DMS153 treated with DMSO at 0.1 percent for 48 hours (cell line): ENCODE results near the gene RWDD3.

Experiments
- DNase-seq: peaks from one replicate; lab custom pipeline; 2025; ENCODE audit not compliant: unreplicated experiment; lab: John Stamatoyannopoulos, UW

Gene RWDD3, protein sequence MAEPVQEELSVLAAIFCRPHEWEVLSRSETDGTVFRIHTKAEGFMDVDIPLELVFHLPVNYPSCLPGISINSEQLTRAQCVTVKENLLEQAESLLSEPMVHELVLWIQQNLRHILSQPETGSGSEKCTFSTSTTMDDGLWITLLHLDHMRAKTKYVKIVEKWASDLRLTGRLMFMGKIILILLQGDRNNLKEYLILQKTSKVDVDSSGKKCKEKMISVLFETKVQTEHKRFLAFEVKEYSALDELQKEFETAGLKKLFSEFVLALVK

DNA sequence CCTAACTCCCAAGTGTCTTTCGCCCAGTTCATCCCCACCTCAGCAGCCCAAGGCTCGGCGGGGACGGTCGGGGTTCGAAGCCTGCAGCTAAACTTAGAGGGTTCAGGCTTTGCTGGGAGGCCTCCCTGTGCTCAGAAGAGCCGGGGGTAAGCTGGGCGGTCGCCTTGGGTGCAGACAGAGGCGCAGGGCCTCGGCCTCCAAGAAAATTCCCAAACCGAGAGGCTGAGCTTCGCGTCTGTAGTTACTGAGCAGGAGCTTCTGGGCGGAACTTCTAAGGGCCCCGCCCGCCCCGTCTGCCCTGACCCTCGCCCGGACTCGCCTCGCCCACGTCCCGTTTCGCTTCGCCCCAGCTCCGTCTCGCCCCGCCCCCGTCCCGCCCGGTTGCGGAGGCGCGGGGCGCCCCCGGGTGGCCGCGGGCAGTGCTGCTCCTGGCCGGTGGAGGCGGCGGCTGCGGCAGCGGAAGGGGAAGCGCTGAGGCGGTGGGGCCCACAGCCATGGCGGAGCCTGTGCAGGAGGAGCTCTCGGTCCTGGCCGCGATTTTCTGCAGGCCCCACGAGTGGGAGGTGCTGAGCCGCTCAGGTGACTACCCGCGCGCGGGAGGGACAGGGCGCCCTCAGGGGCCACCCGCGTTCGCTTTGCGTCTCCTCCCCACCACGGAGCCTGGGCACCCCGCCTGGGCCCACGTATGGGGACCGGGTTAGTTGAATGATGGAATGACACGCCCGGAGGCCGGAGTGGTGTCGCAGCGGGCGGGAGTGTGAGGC lies at the start of gene RWDD3:
Gene RWDD3, plus strand, starts transcription at position 474 of the 764 bp plus-strand sequence. Its CDS starts 21 bp downstream, at position 495.
- DNase-seq, result peak; percentile 43

DNA sequence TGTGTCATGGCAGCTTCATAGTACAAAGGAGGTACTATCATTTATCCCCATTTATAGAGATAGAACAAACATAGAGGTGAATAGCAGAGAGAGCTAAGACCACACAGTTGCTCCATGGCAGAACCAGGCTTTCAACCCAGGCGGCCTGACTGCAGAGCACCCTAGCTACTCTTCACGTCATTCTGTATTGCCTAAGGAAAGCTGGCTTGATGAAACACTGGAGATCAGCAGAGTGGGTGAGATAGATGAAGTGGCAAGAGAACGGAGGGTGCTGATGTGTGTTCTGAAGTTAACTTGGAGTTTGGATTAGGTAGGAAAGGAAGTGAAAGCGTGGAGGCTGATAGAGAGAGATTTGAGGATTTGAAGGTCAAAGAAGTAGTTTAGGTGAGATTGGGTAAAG lies 47.9 kb upstream of the RWDD3 start:
- DNase-seq, result no peak

DNA sequence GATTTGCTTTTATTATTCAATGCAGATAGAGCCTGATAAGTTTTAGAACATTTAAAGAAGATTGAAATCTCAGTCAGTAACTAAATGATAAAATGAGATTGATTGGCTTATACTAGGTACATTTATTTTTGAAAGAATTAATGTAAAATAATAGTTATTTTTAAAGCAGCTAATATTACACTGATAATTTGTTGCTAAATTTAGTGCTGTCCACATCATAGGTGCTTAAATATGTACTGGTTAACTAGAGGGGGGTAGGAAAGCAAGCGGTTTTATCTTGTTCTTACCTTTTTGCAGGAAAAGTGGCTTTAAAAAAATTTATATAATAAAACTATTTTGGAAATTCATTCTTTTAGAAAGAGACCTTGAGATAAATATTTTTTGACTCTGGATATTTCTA lies 40.4 kb upstream of the RWDD3 start:
- no peak for DNase-seq

DNA sequence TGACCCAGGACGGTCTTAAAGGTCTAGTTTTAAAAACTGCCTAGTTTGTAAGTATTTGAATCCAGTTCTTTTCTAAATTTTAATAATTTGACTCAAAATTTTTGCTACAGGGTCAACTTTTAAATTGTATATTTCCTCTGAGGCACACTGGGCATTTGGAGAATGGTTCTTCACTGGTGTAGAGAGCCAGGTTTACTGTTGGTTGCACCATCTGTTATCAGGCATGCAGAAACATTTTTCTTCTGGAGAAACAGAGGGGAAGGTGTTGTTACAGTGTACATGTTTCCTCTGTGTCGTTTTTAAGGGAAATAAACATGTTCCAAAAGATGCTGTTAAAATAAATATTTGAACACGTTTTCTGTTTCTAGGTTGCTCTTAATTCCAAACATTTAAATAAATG lies 39.0 kb upstream of the RWDD3 start:
- no peak for DNase-seq

DNA sequence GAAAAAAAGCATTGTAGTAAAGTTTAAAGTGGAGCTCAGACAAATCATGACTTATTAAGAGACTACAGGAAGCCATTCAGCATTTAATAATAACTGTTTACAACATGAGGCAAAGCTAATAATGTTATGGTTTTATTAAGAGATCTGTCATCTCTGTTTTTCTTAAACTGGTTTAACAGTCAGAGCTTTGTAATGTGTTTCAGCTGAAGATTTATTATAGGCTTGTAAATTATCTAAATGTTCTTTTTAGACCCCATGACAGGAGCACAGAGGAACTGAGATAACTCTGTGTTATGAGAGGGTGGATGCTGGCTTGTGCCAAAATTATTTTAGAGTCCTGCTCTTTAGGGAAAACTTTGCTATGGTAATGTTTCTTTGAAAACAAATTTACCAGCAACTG lies 38.0 kb upstream of the RWDD3 start:
- DNase-seq, result no peak

DNA sequence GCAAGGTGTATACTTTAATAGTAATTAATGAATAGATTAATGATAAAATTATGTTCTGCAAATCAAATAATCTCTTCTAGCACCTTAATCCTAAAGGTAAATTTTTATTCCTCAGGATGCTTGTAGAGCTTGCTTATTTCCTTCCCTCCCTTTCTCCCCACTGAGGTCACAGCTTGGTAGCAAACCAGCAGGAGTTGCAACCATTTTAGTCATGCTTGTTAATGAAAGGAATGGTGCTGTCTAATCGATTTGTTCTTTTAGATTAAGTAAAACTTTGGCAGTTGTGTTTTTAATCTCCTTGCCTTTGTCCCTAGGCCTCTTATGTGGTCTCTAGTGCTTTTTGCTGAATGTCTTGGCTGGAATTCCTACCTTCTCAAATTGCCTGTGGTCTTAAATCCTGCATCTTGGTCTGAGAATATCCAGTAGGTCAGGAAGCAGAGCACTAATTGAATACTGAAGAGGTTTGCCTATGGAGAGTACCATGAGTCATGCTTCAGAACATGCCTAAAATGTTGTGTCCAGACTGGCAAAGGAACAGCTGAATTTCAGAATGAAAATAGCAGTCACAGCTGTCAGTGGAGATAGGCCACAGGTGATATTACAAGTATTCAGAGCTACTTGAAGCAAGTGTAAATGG lies 36.3 kb upstream of the RWDD3 start:
- DNase-seq, result no peak

DNA sequence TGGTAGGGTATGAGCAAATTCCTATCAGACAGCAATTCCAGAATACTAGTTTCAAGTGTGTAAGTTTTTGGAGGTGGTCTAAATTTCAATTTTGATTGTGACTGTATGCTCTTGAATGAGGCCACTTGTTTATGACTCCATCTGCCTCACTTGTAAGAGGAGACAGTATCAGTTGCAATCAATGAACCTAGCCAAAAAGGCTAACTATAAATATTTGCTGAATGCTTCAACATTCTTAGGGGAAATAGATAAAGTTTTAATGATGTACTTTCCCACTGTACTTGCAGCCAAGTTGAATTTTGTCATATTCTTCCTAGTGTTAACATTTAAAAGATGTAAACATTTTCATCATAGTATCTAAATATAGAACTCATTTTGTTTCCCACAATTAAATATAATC lies 32.1 kb upstream of the RWDD3 start:
- no peak for DNase-seq

DNA sequence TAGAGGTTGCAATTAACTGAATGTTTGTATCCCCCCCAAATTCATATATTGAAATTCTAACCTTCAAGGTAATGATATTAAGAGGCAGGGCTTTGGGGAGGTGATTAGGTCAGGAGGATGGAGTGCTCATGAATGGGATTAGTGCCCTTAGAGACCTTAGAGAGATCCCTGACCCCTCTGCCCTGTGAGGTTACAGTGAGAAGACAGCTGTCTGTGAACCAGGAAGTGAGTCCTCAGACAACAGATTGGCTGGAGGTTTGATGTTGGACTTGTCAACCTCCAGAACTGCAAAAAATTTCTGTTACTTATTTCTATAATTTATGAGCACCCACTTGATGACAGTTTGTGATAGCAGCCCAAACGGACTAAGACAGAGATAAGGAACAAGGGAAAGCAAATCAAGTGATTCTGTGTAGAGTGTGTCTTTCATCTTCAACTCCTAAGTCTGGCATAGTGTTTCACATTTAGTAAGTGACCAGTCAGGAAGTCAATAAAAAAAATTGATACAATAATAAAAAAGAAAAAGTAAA lies 30.0 kb upstream of the RWDD3 start:
- no peak for DNase-seq

DNA sequence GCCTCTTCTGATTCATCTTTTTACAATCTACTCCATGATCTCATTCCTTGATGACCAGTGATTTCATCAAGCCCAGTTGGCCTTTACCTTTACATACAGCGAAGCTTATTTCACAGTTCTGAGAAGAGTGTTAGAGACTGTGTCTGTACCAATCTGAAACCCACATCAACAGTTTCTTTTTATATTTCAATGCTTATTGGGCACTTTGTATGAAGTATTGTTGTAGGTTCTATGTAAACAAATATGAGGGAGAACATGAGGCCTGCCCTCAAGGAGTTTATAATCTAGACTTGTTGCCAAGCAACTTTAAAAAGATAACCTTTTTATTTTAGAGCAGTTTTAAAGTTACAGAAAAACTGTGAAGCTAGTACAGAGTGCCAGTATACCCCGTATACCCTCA lies 27.5 kb upstream of the RWDD3 start:
- DNase-seq, result no peak

DNA sequence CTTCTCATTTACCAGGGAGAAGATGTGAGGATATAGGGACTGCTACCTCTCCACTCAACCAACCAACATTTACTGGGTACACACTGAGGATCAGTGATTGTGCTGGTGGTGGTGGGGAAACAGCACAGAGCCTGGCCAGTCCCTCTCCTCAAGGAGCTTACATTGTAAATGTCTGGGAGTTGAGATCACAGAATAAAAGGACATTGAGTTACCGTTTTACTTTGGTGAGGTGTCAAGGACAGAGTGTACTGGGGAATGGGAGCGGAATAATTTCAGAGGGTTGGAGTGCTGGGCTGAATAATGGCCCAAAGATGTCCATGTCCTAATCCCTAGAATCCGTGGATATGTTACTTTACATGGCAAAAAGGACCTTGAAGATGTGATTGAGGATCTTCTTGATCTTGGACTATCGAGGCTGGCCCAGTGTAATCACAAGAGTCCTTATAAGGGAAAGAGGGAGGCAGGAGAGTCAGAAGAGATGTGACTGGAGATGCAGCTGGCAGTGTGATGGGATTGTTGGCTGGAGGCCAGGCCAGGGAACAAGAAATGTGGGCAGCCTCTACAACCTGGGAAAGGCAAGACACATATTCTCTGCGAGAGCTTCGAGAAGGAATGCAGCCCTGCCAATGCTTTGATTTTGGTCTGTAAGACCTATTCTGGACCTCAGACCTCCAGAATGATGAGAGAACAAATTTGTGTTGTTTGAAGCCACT lies 26.6 kb upstream of the RWDD3 start:
- no peak for DNase-seq

DNA sequence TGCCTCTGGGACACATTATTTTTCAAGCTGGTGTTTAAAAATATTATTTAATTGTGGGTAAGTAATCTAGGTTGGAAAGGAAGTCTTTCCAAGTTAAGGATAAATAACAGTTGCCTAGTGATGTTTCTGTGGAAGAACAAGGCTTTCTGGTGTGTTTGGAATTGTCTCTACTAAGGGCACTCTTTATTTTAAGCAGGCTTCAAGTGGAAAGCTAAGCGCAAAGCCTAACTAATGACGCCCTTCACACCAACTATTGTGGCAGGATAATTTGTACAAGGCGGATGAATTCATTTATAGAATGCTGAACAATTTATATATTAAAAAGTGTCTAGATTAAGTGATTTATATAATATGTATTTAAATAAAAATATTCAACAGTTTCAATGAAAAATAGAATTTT lies 25.1 kb upstream of the RWDD3 start:
- DNase-seq, result no peak

DNA sequence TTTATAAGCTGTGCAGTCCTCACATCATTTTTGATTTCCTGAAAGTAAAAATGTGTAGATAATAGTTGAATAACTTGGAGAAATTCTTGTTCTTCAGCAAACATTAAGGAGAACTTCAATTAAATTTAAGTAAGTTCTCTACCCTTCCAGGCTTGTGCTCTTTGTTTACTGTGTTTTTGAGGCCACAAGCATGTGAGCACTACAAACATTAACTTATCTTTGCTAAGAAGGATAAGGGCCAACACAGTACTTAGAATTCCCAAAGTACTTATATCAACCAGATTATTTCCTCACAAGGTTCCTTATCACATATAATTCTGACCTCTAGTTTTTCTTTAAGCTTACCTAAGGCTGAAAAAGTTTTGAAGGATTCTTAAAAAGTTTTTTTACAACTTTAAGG lies 24.7 kb upstream of the RWDD3 start:
- no peak for DNase-seq

DNA sequence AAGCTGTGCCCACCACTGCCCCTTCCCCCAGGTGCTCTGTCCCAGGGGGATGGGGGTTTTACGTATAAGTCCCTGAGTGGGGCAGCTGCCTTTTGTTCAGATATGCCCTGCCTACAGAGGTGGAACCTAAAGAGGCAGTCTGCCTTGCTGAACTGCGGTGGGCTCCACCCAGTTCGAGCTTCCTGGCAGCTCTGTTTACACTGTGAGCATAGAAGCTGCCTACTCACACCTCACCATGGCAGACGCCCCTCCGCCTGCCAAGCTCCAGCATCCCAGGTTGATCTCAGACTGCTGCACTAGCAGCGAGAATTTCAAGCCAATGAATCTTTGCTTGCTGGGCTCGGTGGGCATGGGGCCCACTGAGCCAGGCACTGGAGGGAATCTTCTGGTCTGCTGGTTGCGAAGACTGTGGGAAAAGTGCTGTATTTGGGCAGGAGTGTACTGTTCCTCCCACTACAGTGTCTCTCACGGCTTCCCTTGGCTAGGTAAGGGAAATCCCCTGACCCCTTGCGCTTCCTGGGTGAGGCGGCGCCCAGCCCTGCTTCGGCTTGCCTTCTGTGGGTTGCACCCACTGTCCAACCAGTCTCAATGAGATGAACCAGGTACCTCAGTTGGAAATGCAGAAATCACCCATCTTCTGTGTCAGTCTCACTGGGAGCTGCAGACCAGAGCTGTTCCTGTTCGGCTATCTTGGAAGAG lies 17.6 kb upstream of the RWDD3 start:
- DNase-seq, result no peak

DNA sequence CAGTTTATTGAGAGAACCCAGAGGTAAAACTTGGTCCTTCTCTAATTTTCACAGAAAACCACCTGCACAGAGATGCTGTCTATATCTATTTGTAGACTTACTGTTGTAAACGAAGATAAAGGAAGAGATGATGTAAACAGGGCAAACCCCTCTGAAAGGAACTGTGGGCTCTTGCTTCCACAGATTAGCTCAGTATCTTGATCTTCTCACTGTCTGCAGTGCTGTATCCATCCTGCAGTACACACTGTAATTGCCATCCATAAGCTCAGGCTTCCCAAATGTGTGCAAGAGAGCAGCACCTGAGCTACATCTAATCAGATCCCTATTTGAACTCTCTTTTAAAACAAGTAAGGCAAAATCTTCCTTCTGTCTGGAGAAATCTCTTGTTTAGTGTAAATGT lies 16.6 kb upstream of the RWDD3 start:
- no peak for DNase-seq

DNA sequence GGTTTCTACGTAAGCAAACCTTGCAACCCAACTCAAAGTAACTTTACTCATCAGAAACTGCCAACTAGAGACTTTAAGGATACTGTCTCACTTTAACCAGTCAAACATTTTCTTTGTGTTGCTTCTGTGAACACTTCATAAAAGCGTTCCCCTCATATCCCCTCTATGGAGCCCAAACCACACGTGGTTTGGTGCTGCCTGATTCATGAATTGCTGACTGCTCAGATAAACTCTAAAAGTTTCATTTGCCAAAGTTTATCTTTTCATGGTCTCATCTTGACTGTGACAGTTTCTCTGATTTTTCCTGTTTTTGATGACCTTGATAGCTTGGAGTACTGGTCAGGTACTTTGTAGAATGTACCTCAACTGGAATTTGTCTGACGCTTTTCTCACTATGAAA lies 14.6 kb upstream of the RWDD3 start:
- DNase-seq, result no peak

DNA sequence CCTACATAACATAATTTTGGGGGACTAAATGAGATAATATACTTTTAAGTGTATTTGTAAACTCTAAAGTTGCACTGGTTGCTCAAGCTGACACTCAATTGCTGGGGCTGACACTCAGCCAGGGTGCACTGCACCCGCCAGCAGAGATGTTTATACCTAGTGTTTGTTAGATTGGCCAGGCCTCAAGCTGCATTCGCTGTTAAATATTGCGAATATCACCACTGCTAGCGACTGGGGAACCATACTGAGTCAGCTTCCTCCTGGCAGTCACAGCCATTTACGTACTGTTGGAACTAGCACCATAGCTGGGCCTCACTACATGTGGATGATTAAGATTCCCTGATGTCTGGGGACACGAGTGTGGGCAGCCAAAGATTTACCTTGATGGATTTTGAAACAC lies 12.7 kb upstream of the RWDD3 start:
- DNase-seq, result no peak

DNA sequence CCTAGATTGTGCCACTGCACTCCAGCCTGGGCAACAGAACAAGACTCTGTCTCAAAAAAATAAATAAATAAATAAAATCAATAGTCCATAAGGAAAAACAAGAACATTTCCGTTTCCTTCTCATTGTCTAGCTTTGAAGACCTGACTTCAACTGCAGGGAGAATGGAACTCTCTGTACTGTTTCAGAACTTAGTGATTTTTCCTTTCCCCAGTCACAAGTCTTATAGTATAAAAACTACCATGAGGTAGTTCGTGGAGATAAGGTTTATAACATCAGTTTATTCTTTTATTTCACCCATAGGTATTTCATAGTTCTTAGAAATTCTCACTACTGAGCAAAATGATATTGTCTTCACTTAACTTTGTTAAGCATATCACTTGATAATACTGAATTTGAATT lies 11.4 kb upstream of the RWDD3 start:
- no peak for DNase-seq

DNA sequence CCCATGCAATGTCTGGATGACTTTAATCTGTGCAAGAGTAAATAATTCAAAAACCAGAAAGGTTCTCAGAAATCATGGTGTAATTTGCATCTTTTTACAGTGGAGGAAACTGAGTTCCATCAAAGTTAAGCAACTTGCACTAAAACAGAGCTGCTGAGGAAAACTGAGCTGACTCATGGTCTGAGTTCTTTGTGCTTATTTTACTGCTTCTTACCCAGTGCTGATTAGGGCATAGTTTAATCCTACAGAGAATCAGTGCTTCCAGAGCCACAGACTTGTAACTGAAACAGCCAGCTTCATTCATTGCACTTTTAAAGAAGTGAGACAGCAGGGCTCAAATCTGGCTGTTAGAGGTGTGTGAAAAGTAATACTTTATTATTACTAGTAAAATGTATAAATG lies 10.9 kb upstream of the RWDD3 start:
- no peak for DNase-seq

DNA sequence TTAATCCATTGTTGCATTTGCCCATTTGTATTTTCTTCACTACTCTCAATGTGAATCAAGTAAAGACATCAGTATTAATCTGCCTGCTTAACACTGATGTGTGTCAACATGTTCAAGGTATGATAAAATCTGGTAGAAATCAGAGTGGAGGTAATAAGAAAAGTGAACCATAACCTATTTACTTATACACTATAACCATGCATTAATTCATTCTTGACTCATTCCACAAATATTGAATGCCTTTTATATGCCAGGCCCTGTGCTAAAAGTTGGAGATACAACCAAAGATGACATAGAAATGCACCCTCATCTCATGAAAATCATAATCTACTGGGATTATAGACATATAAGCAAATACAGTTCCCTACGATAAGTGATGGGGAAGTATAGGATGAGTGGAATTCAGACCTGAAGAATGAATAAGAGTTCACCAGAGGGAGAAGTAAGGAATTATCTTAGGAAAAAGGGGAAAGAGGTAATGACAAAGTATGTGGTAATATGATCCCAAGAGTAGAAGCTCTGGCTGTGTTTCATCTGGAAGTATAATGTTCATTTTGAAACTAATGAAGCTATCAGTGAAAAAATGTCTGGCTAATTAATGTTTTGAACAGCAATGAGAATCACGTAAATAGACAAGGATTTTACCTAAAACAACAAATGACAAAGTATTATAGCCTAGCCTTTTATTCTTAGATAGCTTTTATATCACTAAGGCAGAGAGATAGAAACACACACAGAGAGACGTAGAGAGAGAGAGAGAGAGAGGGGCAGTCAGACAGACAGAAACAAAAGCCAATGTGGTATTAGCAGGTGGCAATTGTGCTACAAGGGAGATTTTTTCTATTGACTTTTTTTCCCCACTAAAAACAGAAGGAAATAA lies 7.0 kb upstream of the RWDD3 start:
- no peak for DNase-seq

DNA sequence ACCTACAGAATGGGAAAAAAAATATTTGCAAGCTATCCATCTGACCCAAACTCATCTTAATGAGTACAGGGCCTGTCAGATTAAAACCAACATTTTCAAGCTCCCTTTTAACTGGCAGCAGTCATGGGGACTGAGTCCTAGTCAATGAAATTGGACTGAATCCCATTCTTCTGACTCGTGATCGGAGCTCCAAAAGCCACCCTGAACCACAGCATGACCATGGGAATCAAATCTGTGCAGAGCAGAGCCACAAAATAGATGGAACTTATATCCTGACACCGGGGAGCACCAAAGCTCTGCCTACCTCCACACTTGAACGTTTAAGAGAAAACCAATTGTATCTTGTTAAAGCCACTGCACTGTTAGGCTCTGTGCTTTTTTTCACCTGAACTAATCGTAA lies 5.0 kb upstream of the RWDD3 start:
- DNase-seq, result no peak
